VCaP (cell line): Measurements from ENCODE around the gene CDAN1.

ENCODE experiments used
- H3K27ac ChIP-seq: fragments of 450-650 bp; 2 replicates; pipeline ENCODE4 v1.5.1; 2017
- CTCF ChIP-seq: fragments of 450-650 bp; conservative IDR thresholded peaks from 2 replicates; pipeline ENCODE4 v1.5.1; 2017; ENCODE audit warnings: mild to moderate bottlenecking, moderate library complexity

CDAN1 gene

GRCh38 chr15:42725331-42725903 is 11.5 kb downstream of the CDAN1 start:
- H3K27ac ChIP-seq, result no peak overlapping the region
- no peak for TF ChIP-seq CTCF

GRCh38 chr15:42724276-42724675 is 12.7 kb downstream of the CDAN1 start:
- H3K27ac ChIP-seq, result no peak overlapping the region
- TF ChIP-seq CTCF, result no peak

GRCh38 chr15:42723068-42723467 is 13.9 kb downstream of the CDAN1 start:
- peak; percentile 61 for TF ChIP-seq CTCF
- H3K27ac ChIP-seq, result no peak overlapping the region

GRCh38 chr15:42721916-42722315 is 15.0 kb downstream of the CDAN1 start:
- no peak for TF ChIP-seq CTCF
- H3K27ac ChIP-seq, result no peak overlapping the region

- no peak for TF ChIP-seq CTCF
- H3K27ac ChIP-seq, result no peak overlapping the region
Observed at GRCh38 chr15:42721016-42721415, 15.9 kb downstream of the CDAN1 start.

- H3K27ac ChIP-seq, result no peak overlapping the region
- no peak for TF ChIP-seq CTCF
Observed at GRCh38 chr15:42720071-42720470, 16.9 kb downstream of the CDAN1 start.

GRCh38 chr15:42719043-42719442 is 17.9 kb downstream of the CDAN1 start:
- no peak for TF ChIP-seq CTCF
- H3K27ac ChIP-seq, result no peak overlapping the region
